IPS DF 19.7 (cell line): ENCODE results near the gene IL17D.

Experiments used
- DNase-seq: peaks from one replicate; pipeline ENCODE4 v3.0.0-alpha.2; 2013; ENCODE audit warnings: low read depth, low spot score

Gene IL17D

GRCh38 chr13:20691616-20692015 is 11.9 kb upstream of the IL17D start:
- DNase-seq = no peak

GRCh38 chr13:20696073-20696472 is 7.4 kb upstream of the IL17D start:
- DNase-seq = no peak

- DNase-seq = no peak
These were observed 3.8 kb upstream of the IL17D start for GRCh38 chr13:20699715-20700114.

- DNase-seq = no peak
These were observed 3.2 kb upstream of the IL17D start for GRCh38 chr13:20700288-20700687.

- no peak for DNase-seq
These were observed 2.0 kb upstream of the IL17D start for GRCh38 chr13:20701461-20701860.

GRCh38 chr13:20702530-20702914 is 977 bp upstream of the IL17D start:
- no peak for DNase-seq

GRCh38 chr13:20703780-20704458 is 420 bp downstream of the IL17D start:
- no peak for DNase-seq

GRCh38 chr13:20704459-20705069 is 1.1 kb downstream of the IL17D start:
- DNase-seq = no peak

GRCh38 chr13:20706661-20707060 is 3.2 kb downstream of the IL17D start:
- no peak for DNase-seq

- no peak for DNase-seq
These were observed 4.7 kb downstream of the IL17D start for GRCh38 chr13:20708216-20708615.

GRCh38 chr13:20709369-20709768 is 5.9 kb downstream of the IL17D start:
- no peak for DNase-seq

GRCh38 chr13:20709782-20710181 is 6.3 kb downstream of the IL17D start:
- no peak for DNase-seq

GRCh38 chr13:20711301-20712044 is 8.0 kb downstream of the IL17D start:
- no peak for DNase-seq

GRCh38 chr13:20713014-20713376 is 9.5 kb downstream of the IL17D start:
- no peak for DNase-seq

GRCh38 chr13:20713751-20714150 is 10.3 kb downstream of the IL17D start:
- DNase-seq = no peak

- DNase-seq = no peak
These were observed 10.7 kb downstream of the IL17D start for GRCh38 chr13:20714161-20714560.

GRCh38 chr13:20714563-20715329 is 11.2 kb downstream of the IL17D start:
- no peak for DNase-seq

GRCh38 chr13:20715330-20715712 is 11.8 kb downstream of the IL17D start:
- no peak for DNase-seq

GRCh38 chr13:20716951-20717350 is 13.5 kb downstream of the IL17D start:
- no peak for DNase-seq

GRCh38 chr13:20717581-20718542 is 14.4 kb downstream of the IL17D start:
- DNase-seq = no peak

- no peak for DNase-seq
These were observed 15.6 kb downstream of the IL17D start for GRCh38 chr13:20718958-20719566.
